HG03439 (cell line): Measurements from ENCODE around the gene SYNC.
"Not testable (repeated sequence)": the region's sequence is repeated elsewhere in the genome, so short reads cannot be mapped to it uniquely, and the experiment has no call there.

Experiments
- ATAC-seq: cut with Tn5 transposase; IDR thresholded peaks from one replicate; pipeline ENCODE4 v1.9.1; 2021; ENCODE audit warnings: mild to moderate bottlenecking, moderate library complexity; ENCODE audit not compliant: unreplicated experiment

Gene SYNC

GRCh38 chr1:32695098-32695904, 7.3 kb downstream of the SYNC start:
- ATAC-seq: no peak

GRCh38 chr1:32693455-32694174, 9.0 kb downstream of the SYNC start:
- ATAC-seq: no peak

DNA sequence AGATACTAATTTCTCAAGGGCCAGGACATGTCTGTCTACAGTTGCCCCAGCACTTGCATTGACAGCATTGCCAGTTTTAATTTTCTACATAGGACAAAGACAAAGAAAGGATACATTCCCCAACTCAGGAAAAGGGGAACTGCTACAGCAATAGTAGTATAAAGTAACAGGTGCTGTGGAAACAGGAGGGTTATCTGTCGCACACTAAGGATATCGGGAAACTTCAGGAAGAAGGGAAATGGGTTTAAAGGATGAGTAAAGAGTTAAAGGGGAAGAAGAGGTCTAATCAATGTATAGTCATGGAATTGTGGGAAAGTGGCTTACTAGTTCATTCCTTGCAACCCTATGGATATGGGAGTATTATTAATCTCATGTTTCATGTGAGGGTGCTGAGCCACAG, 16.2 kb downstream of the SYNC start:
- no peak for ATAC-seq

GRCh38 chr1:32685498-32685897, 17.1 kb downstream of the SYNC start:
- ATAC-seq: no peak

DNA sequence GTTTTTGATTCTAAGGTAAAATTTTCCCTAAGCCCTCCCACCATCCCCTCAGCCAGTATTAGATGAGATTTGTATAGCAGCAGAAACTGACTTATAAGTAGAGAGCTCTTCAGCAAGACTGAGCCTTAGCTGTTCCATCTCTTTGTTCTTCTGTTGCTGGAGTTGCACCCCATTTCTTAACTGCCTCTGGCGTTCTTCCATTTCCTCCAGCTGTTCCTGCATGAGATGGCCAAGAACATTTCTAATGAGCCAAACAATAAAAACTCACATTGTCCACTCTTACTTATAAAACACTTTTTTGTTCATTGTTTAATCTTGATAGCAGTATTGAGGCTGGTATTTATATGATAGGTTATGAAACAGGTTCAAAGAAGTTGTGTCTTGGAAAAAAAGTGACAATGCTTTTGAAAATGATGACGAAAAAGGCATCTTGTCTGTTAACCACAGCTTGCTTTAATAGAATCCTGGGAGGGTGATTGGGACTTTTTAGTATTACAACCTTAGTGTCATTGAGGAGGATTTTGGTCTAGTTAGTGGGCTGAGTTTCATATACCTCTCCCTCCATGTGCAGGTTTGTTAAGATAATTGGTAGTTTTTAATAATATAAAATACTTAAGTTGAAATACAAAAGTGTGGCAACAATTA, 18.3 kb downstream of the SYNC start:
- no peak for ATAC-seq

DNA sequence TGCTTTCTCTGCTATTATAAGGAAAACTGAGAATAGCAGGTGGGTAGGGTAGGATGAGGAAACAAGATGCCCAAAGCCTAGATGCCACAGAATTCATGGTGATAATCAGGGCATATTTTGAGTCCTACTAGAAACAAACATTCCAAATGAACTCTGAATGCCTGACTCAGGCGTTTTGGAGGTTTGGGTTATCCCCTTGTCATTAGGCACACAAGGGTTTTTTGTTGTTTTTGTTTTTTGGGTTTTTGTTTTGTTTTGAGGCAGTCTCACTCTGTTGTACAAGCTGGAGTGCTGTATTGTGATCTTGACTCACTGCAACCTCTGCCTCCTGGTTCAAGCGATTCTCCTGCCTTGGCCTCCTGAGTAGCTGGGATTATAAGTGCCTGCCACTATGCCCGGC, 19.2 kb downstream of the SYNC start:
- ATAC-seq: no peak

- no peak for ATAC-seq
These were observed 20.6 kb downstream of the SYNC start for GRCh38 chr1:32681999-32682398.

DNA sequence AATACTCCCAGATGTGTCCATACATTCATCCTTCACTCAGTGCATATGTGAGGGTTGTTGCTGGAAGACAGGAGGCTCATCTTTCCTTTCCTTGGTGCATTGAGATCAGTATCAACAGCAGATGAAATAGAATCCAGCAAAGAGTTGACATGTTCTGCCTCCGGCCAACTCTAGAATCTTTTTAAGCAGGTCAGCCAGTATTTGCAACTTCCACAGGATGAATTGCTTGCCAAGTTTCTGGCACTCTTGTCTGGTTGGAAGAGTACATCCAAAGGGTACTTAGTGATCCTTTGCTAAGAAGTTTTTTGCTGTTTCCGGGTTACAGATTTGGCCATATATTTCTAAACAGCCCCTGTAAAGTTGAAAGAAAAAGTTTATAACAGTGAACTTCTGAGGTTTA, 21.1 kb downstream of the SYNC start:
- ATAC-seq: no peak

DNA sequence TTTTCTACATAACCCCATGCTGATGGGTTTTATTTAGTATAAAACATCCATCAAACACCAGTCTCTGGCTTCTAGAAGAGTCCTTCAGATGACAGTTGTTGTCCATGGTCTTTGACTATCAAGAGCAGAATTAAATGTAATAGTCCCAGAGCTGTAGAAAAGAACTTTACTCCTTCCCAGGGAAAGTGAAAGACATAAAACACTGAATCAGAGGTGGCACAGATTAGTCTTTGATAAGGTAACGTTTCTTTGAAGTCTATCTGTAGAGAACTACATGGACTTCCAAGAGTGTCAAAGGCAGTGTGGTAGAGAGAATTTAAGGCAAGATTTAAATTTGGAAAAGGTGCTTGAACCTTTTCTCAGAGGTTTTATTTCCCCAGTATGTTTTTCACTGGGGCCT, 21.9 kb downstream of the SYNC start:
- no peak for ATAC-seq

DNA sequence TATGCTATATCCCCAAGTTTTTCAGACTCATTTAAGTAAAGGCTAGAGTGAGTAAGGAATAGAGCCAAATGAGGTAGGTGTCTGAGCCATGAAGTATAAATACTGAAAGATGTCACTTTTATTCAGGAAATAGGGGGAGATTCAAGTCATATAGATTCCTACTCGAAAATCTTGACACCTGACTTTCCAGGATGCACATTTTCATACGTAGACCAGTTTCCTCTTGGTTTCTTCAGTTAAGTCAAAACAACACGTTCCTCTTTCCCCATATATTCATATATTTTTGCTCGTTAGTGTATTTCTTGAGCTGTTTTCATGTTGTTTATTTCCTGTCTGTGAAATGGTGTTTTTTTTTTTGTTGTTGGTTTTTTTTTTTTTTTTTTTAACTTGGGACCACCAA, 22.6 kb downstream of the SYNC start:
- ATAC-seq: not testable (repeated sequence)

- no peak for ATAC-seq
These were observed 25.6 kb downstream of the SYNC start for GRCh38 chr1:32676945-32677344.

DNA sequence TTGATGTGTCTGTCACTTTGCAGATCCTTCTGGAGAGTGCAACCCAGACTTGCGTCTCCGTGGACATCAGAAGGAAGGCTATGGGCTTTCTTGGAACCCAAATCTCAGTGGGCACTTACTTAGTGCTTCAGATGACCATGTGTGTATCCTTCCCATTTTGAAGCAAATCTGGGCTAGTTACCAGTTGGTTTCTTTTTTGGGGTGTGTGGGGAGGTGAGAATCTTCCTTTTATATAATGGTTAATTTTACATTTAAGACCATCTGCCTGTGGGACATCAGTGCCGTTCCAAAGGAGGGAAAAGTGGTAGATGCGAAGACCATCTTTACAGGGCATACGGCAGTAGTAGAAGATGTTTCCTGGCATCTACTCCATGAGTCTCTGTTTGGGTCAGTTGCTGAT, 33.9 kb downstream of the SYNC start:
- not testable (repeated sequence) for ATAC-seq

DNA sequence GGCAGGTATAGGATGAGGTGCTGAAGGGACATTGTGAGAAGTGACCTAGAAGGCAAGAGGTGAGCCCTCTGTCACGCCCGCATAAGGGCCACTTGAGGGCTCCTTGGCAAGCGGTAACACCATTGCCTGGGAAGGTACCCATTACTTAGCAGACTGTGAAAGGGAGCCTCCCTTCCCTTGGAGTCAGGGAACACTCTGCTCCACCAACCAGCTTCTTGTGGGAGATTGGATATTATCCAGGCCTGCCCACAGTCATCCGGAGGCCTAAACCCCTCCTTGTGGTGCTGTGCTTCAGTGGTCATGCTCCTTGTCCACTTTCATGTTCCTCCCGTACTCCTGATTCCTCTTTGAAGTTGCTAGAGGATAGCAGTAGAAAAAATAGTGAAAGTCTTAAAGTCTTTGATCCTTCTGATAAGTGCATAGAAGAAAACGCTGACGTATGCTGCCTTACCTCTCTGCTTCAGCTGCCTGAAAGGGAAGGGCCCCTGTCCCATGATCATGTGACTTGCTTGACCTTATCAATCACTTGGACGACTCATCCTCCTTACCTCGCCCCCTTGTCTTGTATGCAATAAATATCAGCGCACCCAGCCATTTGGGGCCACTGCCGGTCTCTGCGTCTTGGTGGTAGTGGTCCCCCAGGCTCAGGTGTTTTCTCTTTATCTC, 35.5 kb downstream of the SYNC start:
- no peak for ATAC-seq

GRCh38 chr1:32665915-32666314, 36.7 kb downstream of the SYNC start:
- ATAC-seq: no peak

DNA sequence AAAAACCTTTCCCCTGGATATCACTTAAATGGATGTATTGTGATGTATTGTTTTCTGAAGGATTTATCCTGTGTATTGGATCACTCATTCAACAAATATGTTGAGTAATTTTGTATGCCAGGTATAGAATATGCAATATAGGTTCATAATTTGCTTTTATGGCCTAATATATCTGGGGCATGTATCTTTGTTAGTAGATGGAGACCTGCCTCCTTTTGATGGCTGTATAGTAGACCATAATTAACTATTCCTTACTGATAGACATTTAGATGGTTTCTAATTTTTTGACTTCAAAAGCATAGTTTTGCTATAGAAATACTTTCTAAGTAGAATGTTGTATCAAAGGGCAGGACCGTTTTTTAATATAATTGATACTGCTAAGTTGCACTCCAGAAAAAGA, 43.0 kb downstream of the SYNC start:
- no peak for ATAC-seq

GRCh38 chr1:32652244-32652962, 50.2 kb downstream of the SYNC start:
- no peak for ATAC-seq

GRCh38 chr1:32651461-32652073, 51.0 kb downstream of the SYNC start:
- no peak for ATAC-seq

- ATAC-seq: peak; percentile 73
These were observed 51.7 kb downstream of the SYNC start, which contains the start of gene RBBP4 for GRCh38 chr1:32650752-32651460. Gene RBBP4, plus strand, starts transcription at chr1:32651208. Its CDS starts 99 bp downstream, at chr1:32651307.

- ATAC-seq: peak; percentile 75
These were observed 52.3 kb downstream of the SYNC start, which contains the start of gene ZBTB8OS for GRCh38 chr1:32650248-32650751. Gene ZBTB8OS, minus strand, starts transcription at chr1:32650550. Its CDS starts 21 bp downstream, at chr1:32650529.
